Natural killer cell (primary cell): ENCODE measurements around the gene PBX2. TPM values are rescaled to one million over a fixed set of nuclear protein-coding genes. Genes with fewer than 3 reads are reported as not detected.

ENCODE experiments used
- ATAC-seq, 3 donors: fragments of 150-1000 bp in 2 of 3; fragments of 200-7000 bp in 1 of 3; cut with Tn5 transposase; 1 replicate in 1 of 3; 2 replicates in 2 of 3; pipeline ENCODE4 v1.10.0; 2021; ENCODE audit warnings: mild to moderate bottlenecking in 2 of 3, moderate library complexity in 2 of 3
- DNase-seq, 2 donors: peaks; one replicate each; pipeline versions ENCODE4 v3.0.0 to v3.0.0-alpha.2; 2013 to 2021; ENCODE audit warnings: mixed read lengths in 1 of 2
- H3K27ac ChIP-seq: one replicate; pipeline ENCODE4 v1.5.1; 2013; ENCODE audit warnings: mild to moderate bottlenecking, low read length
- H3K27me3 ChIP-seq: one replicate; pipeline ENCODE4 v1.6.1; 2013; ENCODE audit warnings: low read length; ENCODE audit not compliant: control insufficient read depth, insufficient read depth
- H3K36me3 ChIP-seq: one replicate; pipeline ENCODE4 v1.6.1; 2013; ENCODE audit warnings: low read length; ENCODE audit not compliant: control insufficient read depth, insufficient read depth
- H3K4me1 ChIP-seq: one replicate; pipeline ENCODE4 v1.6.1; 2013; ENCODE audit warnings: low read length; ENCODE audit not compliant: control insufficient read depth, insufficient read depth
- H3K4me3 ChIP-seq: one replicate; pipeline ENCODE4 v1.5.1; 2013; ENCODE audit warnings: low read length
- H3K9me3 ChIP-seq: one replicate; pipeline ENCODE4 v1.6.1; 2013; ENCODE audit warnings: low read length; ENCODE audit not compliant: control insufficient read depth, insufficient read depth
- H3K27ac Mint-ChIP-seq, 2 donors: one replicate each; pipeline ENCODE4 v1.8.0; 2022; ENCODE audit warnings: mild to moderate bottlenecking in 2 of 2, mixed read lengths in 2 of 2, moderate library complexity in 1 of 2
- H3K27me3 Mint-ChIP-seq, 2 donors: one replicate each; pipeline ENCODE4 v1.8.0; 2022; ENCODE audit warnings: low read depth in 2 of 2, mixed read lengths in 2 of 2
- H3K36me3 Mint-ChIP-seq: one replicate; pipeline ENCODE4 v1.8.0; 2022; ENCODE audit warnings: mixed read lengths
- H3K4me1 Mint-ChIP-seq, 2 donors: one replicate each; pipeline ENCODE4 v1.8.0; 2022; ENCODE audit warnings: mixed read lengths in 2 of 2
- H3K4me3 Mint-ChIP-seq: one replicate; pipeline ENCODE4 v1.8.0; 2022; ENCODE audit warnings: mild to moderate bottlenecking, moderate library complexity, mixed read lengths
- H3K9me3 Mint-ChIP-seq, 2 donors: one replicate each; pipeline ENCODE4 v1.8.0; 2022; ENCODE audit warnings: mixed read lengths in 2 of 2
- CTCF ChIP-seq: fragments of 200-600 bp; IDR thresholded peaks from one replicate; pipeline ENCODE4 v1.8.0; 2022; ENCODE audit warnings: antibody characterized with exemption
- WGBS: methylation state at CpG from one replicate; pipeline ENCODE4 v1.1.7; 2013; ENCODE audit warnings: missing lambda C conversion rate; ENCODE audit not compliant: insufficient coverage; 5-methylcytosine and 5-hydroxymethylcytosine counted together
- intact Hi-C: fragments of 100-400 bp; cut with micrococcal nuclease; formaldehyde crosslinking; loops from one replicate; pipeline ENCODE4 v1.14.2; 2022
- total RNA-seq, 4 donors: library from RNA; stranded (reverse); fragments of 120-200 nt in 1 of 4; gene quantifications; one replicate each; pipeline versions ENCODE4 v1.2.3 to v1.2.4, GENCODE V29; 2013 to 2022

Gene PBX2
- total RNA-seq, 3 donors from 2014 or later (not counting 1 experiment from before 2014, with no cell fraction given): 111 to 116 (median 112) TPM

- H3K27me3 ChIP-seq: no peaks in the 10 kb centered on the region
- H3K4me1 Mint-ChIP-seq: no peaks in the 10 kb centered on the region
- no peaks in the 10 kb centered on the region for H3K4me1 ChIP-seq
- no peaks in the 10 kb centered on the region for H3K36me3 ChIP-seq
- no peaks in the 10 kb centered on the region for H3K9me3 ChIP-seq
- 94% methylated on average over 11 of the region's 11 CpGs for WGBS
- H3K4me3 ChIP-seq: no peak overlapping the region
- no peak overlapping the region for H3K4me3 Mint-ChIP-seq
- no peak for TF ChIP-seq CTCF
- H3K27ac ChIP-seq: no peak overlapping the region
- no peak for ATAC-seq
- no peak overlapping the region for H3K27ac Mint-ChIP-seq
- no peak for DNase-seq
- H3K27me3 Mint-ChIP-seq: no peaks in the 10 kb centered on the region
- intact Hi-C loops: no loop called here
- H3K36me3 Mint-ChIP-seq: no peaks in the 10 kb centered on the region
- H3K9me3 Mint-ChIP-seq: no peaks in the 10 kb centered on the region
These were observed 27.0 kb upstream of the PBX2 start for GRCh38 chr6:32216998-32217397.

GRCh38 chr6:32216285-32216684 lies 26.3 kb upstream of the PBX2 start:
- intact Hi-C loops: no loop called here
- DNase-seq (no peak), ATAC-seq (no peak)
- Histone ChIP-seq H3K9me3 (no peaks in the 10 kb centered on the region), H3K27ac (no peak overlapping the region), H3K4me1 (no peaks in the 10 kb centered on the region), H3K36me3 (no peaks in the 10 kb centered on the region), H3K27me3 (no peaks in the 10 kb centered on the region), H3K4me3 (no peak overlapping the region)
- Mint-ChIP-seq H3K27me3 (no peaks in the 10 kb centered on the region), H3K4me3 (no peak overlapping the region), H3K9me3 (no peaks in the 10 kb centered on the region), H3K27ac (no peak overlapping the region), H3K4me1 (no peaks in the 10 kb centered on the region), H3K36me3 (no peaks in the 10 kb centered on the region)
- TF ChIP-seq CTCF: no peak
- WGBS: 89% methylated on average over 10 of the region's 10 CpGs

- H3K9me3 Mint-ChIP-seq: no peaks in the 10 kb centered on the region
- H3K27ac Mint-ChIP-seq: no peak overlapping the region
- intact Hi-C loops: no loop called here
- H3K36me3 ChIP-seq: no peaks in the 10 kb centered on the region
- H3K4me1 ChIP-seq: no peaks in the 10 kb centered on the region
- H3K4me1 Mint-ChIP-seq: no peaks in the 10 kb centered on the region
- DNase-seq: no peak
- no peaks in the 10 kb centered on the region for H3K27me3 ChIP-seq
- no peaks in the 10 kb centered on the region for H3K27me3 Mint-ChIP-seq
- H3K36me3 Mint-ChIP-seq: no peaks in the 10 kb centered on the region
- H3K27ac ChIP-seq: no peak overlapping the region
- no peaks in the 10 kb centered on the region for H3K9me3 ChIP-seq
- H3K4me3 Mint-ChIP-seq: no peak overlapping the region
- 90% methylated on average over 4 of the region's 4 CpGs for WGBS
- no peak overlapping the region for H3K4me3 ChIP-seq
- TF ChIP-seq CTCF: no peak
- ATAC-seq: no peak
These were observed 25.6 kb upstream of the PBX2 start for GRCh38 chr6:32215617-32216016.

GRCh38 chr6:32214126-32214525 lies 24.1 kb upstream of the PBX2 start:
- H3K4me3 Mint-ChIP-seq: no peak overlapping the region
- intact Hi-C loops: no loop called here
- H3K36me3 ChIP-seq: no peaks in the 10 kb centered on the region
- ATAC-seq: no peak
- H3K27ac ChIP-seq: no peak overlapping the region
- no peak for DNase-seq
- no peaks in the 10 kb centered on the region for H3K36me3 Mint-ChIP-seq
- no peaks in the 10 kb centered on the region for H3K9me3 Mint-ChIP-seq
- H3K27me3 Mint-ChIP-seq: no peaks in the 10 kb centered on the region
- H3K4me3 ChIP-seq: no peak overlapping the region
- no peak overlapping the region for H3K27ac Mint-ChIP-seq
- WGBS: no CpG with 5 or more reads among the region's 3 CpGs
- no peaks in the 10 kb centered on the region for H3K27me3 ChIP-seq
- H3K9me3 ChIP-seq: no peaks in the 10 kb centered on the region
- no peaks in the 10 kb centered on the region for H3K4me1 ChIP-seq
- TF ChIP-seq CTCF: no peak
- no peaks in the 10 kb centered on the region for H3K4me1 Mint-ChIP-seq
